LNCAP (cell line): ENCODE data around the gene SLC13A4.

ENCODE experiments used
- TF ChIP-seq, protein P1 (sequence below): fragments of 450-650 bp; IDR thresholded peaks from 2 replicates; pipeline ENCODE4 v1.5.1; 2017; ENCODE audit warnings: mild to moderate bottlenecking

Gene SLC13A4

DNA sequence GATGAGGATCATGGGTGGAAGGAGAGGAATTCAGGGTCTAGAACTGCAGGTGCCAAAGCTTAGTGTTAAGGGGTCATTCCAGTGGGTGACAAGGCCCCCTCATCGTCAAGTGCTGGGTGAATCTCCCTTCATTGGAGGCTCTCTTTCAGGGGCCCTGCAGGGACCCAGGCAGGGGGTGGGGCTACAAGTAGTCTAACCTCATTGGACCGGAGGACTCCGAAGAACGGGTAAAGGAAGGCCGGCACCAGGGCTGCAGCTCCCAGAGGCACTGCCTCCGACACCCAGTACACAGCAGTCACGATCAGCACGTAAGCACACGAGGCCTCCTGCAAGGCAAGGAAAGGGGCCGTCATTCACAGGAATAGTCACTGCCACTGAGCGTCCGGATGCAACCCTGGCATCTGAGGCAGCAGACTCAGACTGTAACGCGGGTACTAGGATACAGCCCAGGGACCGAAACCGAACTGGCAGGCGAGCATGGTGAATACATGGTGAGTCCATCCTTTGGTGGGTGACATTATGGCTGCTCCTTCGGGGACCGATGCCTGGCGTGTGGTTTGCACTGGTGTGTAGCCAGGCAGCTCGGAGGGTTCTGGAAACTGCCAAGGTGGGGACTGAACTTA lies 6.7 kb downstream of the SLC13A4 start:
- TF ChIP-seq, protein P1, sequence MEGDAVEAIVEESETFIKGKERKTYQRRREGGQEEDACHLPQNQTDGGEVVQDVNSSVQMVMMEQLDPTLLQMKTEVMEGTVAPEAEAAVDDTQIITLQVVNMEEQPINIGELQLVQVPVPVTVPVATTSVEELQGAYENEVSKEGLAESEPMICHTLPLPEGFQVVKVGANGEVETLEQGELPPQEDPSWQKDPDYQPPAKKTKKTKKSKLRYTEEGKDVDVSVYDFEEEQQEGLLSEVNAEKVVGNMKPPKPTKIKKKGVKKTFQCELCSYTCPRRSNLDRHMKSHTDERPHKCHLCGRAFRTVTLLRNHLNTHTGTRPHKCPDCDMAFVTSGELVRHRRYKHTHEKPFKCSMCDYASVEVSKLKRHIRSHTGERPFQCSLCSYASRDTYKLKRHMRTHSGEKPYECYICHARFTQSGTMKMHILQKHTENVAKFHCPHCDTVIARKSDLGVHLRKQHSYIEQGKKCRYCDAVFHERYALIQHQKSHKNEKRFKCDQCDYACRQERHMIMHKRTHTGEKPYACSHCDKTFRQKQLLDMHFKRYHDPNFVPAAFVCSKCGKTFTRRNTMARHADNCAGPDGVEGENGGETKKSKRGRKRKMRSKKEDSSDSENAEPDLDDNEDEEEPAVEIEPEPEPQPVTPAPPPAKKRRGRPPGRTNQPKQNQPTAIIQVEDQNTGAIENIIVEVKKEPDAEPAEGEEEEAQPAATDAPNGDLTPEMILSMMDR, result no peak

DNA sequence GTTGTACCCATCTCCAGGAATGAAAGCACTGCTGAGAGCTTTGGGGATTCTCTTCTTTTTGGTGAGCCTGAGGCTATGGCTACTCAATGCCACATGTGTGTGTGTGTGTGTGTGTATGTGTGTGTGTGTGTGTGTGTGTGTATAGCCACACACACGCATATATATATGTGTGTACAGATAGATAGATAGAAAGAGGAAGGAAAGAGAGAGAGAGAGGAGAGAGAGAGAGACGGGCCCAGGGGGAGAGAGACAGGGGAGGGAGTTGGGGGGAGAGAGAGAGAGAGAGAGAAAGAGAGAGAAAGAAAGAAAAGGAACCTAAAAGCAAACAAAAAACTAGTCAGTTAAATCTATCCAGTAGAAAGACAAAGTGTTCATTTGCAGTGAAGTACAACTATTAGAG lies 8.3 kb downstream of the SLC13A4 start:
- TF ChIP-seq, protein P1, result no peak

DNA sequence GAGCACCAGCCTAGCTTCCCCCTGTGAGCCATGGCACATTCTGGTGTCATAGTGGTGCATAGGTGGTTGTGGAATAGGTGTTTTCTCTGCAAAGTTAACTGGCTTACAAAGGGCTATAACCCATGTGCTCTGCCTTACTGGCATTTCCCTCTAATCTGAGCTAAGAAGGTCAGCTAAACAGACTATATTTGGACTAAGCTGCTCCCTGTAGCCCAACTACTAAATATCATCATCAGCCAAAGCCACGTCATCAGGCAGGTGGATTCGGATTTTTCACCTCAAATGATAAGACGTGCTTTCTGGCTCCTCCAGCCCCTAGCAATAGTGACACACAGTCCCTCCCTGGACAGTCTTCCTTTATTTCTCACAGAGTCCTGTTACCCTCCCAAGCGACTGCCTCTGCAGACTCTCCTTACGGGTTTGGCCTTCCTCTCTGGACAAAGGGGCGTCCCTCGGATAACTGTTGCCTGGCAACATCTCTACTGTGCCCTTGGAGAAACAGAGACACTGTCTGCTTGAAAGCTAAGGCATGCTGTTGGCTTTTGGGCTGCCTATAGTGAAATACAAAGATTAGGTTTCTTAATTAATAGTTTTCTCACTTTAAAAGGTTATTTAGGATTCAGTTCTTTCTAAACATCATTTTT lies 9.1 kb downstream of the SLC13A4 start:
- TF ChIP-seq, protein P1, result no peak

DNA sequence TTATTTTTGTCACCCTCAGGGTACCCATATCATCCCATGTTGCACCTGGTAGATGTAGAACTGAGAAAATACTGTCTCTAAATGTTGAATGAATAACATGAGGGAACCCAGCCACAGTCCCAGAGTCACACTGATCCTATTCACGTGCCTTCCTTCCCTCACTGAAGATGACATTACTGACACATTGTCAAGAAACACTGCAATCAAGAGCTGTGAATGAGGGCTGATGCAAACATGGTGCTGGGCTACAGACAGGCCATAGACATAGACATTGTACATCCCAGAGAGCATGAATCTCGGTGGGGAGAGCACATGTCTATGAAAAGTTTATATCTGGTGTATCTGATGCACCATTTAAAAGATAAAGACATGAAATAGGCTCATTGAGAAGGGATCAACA lies 9.8 kb downstream of the SLC13A4 start:
- TF ChIP-seq, protein P1, result no peak

DNA sequence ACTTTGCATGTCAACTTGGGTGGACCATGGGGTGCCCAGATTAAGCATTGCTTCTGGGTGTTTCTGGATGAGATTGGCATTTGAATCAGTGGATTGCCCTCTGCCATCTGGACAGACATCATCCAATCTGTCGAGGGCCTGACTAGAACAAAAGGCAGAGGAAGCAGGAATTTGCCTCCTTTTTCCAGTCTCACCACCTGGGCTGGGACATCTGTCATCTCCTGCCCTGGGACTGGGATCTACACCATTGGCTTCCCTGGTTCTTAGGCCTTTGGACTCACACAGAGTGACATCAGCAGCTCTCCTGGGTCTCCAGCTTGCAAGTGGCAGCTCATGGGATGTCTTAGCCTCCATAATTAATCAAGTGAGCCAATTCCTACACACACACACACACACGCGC lies 10.3 kb downstream of the SLC13A4 start:
- TF ChIP-seq, protein P1, result no peak

DNA sequence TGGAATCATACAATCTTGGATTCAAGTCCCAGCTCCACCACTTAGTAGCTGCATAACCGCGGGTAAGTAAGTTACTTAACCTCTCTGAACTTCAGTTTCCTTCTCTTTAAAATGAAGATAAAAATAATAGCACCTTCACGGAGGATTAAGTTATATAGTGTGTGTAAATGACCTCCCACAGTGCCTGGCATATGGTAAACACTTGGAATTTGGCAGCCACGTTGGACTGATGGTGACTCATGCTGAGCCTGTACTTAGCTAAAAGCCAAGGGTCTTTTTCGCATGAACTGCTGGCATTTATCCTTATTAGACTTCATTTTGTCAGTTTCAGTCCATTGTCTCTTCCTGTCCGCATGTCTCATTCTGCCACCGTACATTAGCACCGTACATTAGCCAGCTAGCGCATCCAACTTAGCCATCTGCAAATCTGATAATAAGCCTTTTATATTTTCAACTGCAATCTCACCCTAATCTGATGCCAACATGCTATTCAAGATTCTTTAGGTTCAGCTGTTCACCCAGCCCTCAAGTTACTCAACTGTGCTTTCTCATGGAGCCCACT lies 11.2 kb downstream of the SLC13A4 start:
- TF ChIP-seq, protein P1, result no peak

DNA sequence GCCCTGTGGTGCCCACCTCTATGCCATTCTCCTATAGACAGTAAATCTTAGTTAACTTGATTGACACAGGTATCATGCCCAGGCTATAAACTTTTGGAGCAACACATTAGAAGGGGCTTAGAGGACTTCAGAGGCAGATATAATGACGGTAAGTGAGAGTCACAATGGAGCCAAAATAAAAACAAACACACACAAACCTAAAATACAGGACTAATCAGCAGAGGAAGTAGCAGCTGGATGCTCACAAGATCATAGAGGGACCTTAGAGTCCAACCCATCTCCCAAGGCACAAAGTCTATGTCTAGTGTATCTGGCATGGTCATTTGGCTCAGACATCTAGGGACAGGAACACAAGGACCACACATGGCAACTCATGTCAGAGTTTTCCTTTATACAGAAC lies 12.3 kb downstream of the SLC13A4 start:
- TF ChIP-seq, protein P1, result no peak
